ENCODE measurements around the gene C1orf167.

C1orf167 gene

DNA sequence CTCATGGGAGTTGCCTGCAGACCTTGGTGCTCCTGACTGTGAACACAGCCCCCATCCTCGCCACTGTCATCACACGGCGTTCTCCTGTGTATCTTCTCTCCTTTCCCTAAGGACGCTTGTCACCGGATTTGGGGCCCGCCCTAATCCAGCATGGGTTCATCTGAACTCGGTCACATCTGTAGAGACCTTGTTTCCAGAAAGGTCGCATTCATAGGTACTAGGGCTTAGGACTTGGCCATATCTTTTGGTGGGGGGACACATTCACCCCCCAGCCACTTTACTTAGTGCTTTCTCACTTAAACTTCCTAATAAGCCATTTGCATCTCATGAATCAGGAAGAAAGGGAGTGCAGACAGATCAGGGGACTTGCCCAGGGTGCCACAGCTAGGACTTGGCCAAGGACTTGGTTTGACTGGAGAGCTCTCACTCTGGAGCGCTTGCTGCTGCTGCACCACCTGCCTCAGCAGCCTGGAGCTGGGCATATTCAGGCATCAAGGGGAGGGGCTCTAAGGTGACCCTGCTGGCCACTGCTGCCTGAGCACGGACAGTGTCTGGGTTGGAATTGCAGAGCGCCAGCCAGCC lies 75.9 kb downstream of the C1orf167 start:
- no peak for DNase-seq

DNA sequence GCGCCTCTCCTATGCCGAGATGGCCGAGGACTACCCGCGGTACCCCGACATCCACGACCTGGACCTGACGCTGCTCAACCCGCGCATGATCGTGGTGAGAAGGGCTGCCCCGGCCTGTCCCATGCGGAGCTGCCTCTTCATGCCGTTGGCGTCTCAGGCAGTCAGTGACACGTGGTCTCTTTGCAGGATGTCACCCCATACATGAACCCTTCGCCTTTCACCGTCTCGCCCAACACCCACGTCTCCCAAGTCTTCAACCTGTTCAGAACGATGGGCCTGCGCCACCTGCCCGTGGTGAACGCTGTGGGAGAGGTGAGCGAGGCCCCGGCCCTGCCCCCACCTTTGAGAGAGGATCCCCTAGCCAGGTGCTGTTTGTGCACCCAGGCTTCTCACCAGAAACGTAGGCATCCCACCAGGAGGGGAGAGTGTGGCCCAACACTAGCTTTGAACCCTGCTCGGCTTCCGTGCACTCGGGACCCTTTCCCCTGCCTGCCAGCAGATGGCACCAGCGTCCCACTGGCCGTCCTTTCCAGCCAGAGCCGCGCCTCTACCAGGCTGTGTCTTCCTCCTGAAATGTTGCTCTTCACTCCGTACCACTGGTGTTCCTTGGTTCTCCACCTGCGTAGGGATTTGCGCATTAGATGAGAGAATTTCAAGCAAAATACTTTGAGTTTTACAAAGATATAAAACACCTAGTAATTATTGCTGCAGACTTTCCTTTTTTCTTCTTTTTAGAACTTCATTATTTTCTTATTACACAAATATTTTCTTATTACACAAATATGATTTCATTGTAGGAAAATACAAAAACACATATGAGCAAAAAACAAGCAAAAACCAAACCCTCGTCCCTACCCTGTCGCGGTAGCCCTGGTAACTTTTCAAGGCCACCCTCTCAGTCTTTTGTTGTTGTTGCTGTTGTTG lies 76.6 kb downstream of the C1orf167 start:
- peak; percentile 31 for DNase-seq
